ENCODE results near the gene E2F7.

E2F7 gene

GRCh38 chr12:77025782-77026314 is 39.5 kb downstream of the E2F7 start:
- H3K9ac ChIP-seq (ENCODE audit: low read depth in 1 of 2, low read length in 2 of 2), result no peak overlapping the region
- H3K36me3 ChIP-seq (ENCODE audit: control insufficient read depth in 2 of 2, insufficient read depth in 2 of 2, low read length in 2 of 2), result no peaks in the 10 kb centered on the region
- no peak overlapping the region for H3K4me3 ChIP-seq (ENCODE audit: low read length in 2 of 2)
- H3K27ac ChIP-seq (ENCODE audit: low read depth in 2 of 2, low read length in 2 of 2), result no peak overlapping the region
- no peaks in the 10 kb centered on the region for H3K27me3 ChIP-seq (ENCODE audit: control insufficient read depth in 2 of 2, insufficient read depth in 2 of 2, low read length in 2 of 2)
- H3K4me1 ChIP-seq (ENCODE audit: control insufficient read depth in 2 of 2, insufficient read depth in 2 of 2, low read length in 2 of 2), result no peaks in the 10 kb centered on the region
- H3K9me3 ChIP-seq (ENCODE audit: control insufficient read depth in 2 of 2, low read length in 2 of 2), result no peaks in the 10 kb centered on the region

GRCh38 chr12:77023501-77023900 is 41.9 kb downstream of the E2F7 start:
- Histone ChIP-seq H3K27ac (ENCODE audit: low read depth in 2 of 2, low read length in 2 of 2) (no peak overlapping the region), H3K27me3 (ENCODE audit: control insufficient read depth in 2 of 2, insufficient read depth in 2 of 2, low read length in 2 of 2) (no peaks in the 10 kb centered on the region), H3K9ac (ENCODE audit: low read depth in 1 of 2, low read length in 2 of 2) (no peak overlapping the region), H3K9me3 (ENCODE audit: control insufficient read depth in 2 of 2, low read length in 2 of 2) (no peaks in the 10 kb centered on the region), H3K36me3 (ENCODE audit: control insufficient read depth in 2 of 2, insufficient read depth in 2 of 2, low read length in 2 of 2) (no peaks in the 10 kb centered on the region), H3K4me1 (ENCODE audit: control insufficient read depth in 2 of 2, insufficient read depth in 2 of 2, low read length in 2 of 2) (no peaks in the 10 kb centered on the region), H3K4me3 (ENCODE audit: low read length in 2 of 2) (no peak overlapping the region)

GRCh38 chr12:77019920-77020319 is 45.4 kb downstream of the E2F7 start:
- Histone ChIP-seq H3K4me1 (ENCODE audit: control insufficient read depth in 2 of 2, insufficient read depth in 2 of 2, low read length in 2 of 2) (no peaks in the 10 kb centered on the region), H3K36me3 (ENCODE audit: control insufficient read depth in 2 of 2, insufficient read depth in 2 of 2, low read length in 2 of 2) (no peaks in the 10 kb centered on the region), H3K9me3 (ENCODE audit: control insufficient read depth in 2 of 2, low read length in 2 of 2) (no peaks in the 10 kb centered on the region), H3K4me3 (ENCODE audit: low read length in 2 of 2) (no peak overlapping the region), H3K27me3 (ENCODE audit: control insufficient read depth in 2 of 2, insufficient read depth in 2 of 2, low read length in 2 of 2) (no peaks in the 10 kb centered on the region), H3K9ac (ENCODE audit: low read depth in 1 of 2, low read length in 2 of 2) (no peak overlapping the region), H3K27ac (ENCODE audit: low read depth in 2 of 2, low read length in 2 of 2) (no peak overlapping the region)

- Histone ChIP-seq H3K9ac (ENCODE audit: low read depth in 1 of 2, low read length in 2 of 2) (no peak overlapping the region), H3K36me3 (ENCODE audit: control insufficient read depth in 2 of 2, insufficient read depth in 2 of 2, low read length in 2 of 2) (no peaks in the 10 kb centered on the region), H3K27ac (ENCODE audit: low read depth in 2 of 2, low read length in 2 of 2) (no peak overlapping the region), H3K4me1 (ENCODE audit: control insufficient read depth in 2 of 2, insufficient read depth in 2 of 2, low read length in 2 of 2) (no peaks in the 10 kb centered on the region), H3K9me3 (ENCODE audit: control insufficient read depth in 2 of 2, low read length in 2 of 2) (no peaks in the 10 kb centered on the region), H3K27me3 (ENCODE audit: control insufficient read depth in 2 of 2, insufficient read depth in 2 of 2, low read length in 2 of 2) (no peaks in the 10 kb centered on the region), H3K4me3 (ENCODE audit: low read length in 2 of 2) (no peak overlapping the region)
Observed at GRCh38 chr12:77016606-77017005, 48.8 kb downstream of the E2F7 start.

GRCh38 chr12:77013091-77013490 is 52.3 kb downstream of the E2F7 start:
- Histone ChIP-seq H3K27me3 (ENCODE audit: control insufficient read depth in 2 of 2, insufficient read depth in 2 of 2, low read length in 2 of 2) (no peaks in the 10 kb centered on the region), H3K27ac (ENCODE audit: low read depth in 2 of 2, low read length in 2 of 2) (no peak overlapping the region), H3K36me3 (ENCODE audit: control insufficient read depth in 2 of 2, insufficient read depth in 2 of 2, low read length in 2 of 2) (no peaks in the 10 kb centered on the region), H3K9me3 (ENCODE audit: control insufficient read depth in 2 of 2, low read length in 2 of 2) (no peaks in the 10 kb centered on the region), H3K4me1 (ENCODE audit: control insufficient read depth in 2 of 2, insufficient read depth in 2 of 2, low read length in 2 of 2) (no peaks in the 10 kb centered on the region), H3K9ac (ENCODE audit: low read depth in 1 of 2, low read length in 2 of 2) (no peak overlapping the region), H3K4me3 (ENCODE audit: low read length in 2 of 2) (no peak overlapping the region)

- Histone ChIP-seq H3K4me1 (ENCODE audit: control insufficient read depth in 2 of 2, insufficient read depth in 2 of 2, low read length in 2 of 2) (no peaks in the 10 kb centered on the region), H3K9me3 (ENCODE audit: control insufficient read depth in 2 of 2, low read length in 2 of 2) (no peaks in the 10 kb centered on the region), H3K27ac (ENCODE audit: low read depth in 2 of 2, low read length in 2 of 2) (no peak overlapping the region), H3K9ac (ENCODE audit: low read depth in 1 of 2, low read length in 2 of 2) (no peak overlapping the region), H3K27me3 (ENCODE audit: control insufficient read depth in 2 of 2, insufficient read depth in 2 of 2, low read length in 2 of 2) (no peaks in the 10 kb centered on the region), H3K36me3 (ENCODE audit: control insufficient read depth in 2 of 2, insufficient read depth in 2 of 2, low read length in 2 of 2) (no peaks in the 10 kb centered on the region), H3K4me3 (ENCODE audit: low read length in 2 of 2) (no peak overlapping the region)
Observed at GRCh38 chr12:77010691-77011548, 54.4 kb downstream of the E2F7 start.

GRCh38 chr12:77007476-77007875 is 57.9 kb downstream of the E2F7 start:
- no peaks in the 10 kb centered on the region for H3K9me3 ChIP-seq (ENCODE audit: control insufficient read depth in 2 of 2, low read length in 2 of 2)
- no peak overlapping the region for H3K9ac ChIP-seq (ENCODE audit: low read depth in 1 of 2, low read length in 2 of 2)
- no peaks in the 10 kb centered on the region for H3K36me3 ChIP-seq (ENCODE audit: control insufficient read depth in 2 of 2, insufficient read depth in 2 of 2, low read length in 2 of 2)
- H3K27me3 ChIP-seq (ENCODE audit: control insufficient read depth in 2 of 2, insufficient read depth in 2 of 2, low read length in 2 of 2), result no peaks in the 10 kb centered on the region
- no peak overlapping the region for H3K27ac ChIP-seq (ENCODE audit: low read depth in 2 of 2, low read length in 2 of 2)
- no peaks in the 10 kb centered on the region for H3K4me1 ChIP-seq (ENCODE audit: control insufficient read depth in 2 of 2, insufficient read depth in 2 of 2, low read length in 2 of 2)
- no peak overlapping the region for H3K4me3 ChIP-seq (ENCODE audit: low read length in 2 of 2)

GRCh38 chr12:77005611-77006098 is 59.7 kb downstream of the E2F7 start:
- no peak overlapping the region for H3K9ac ChIP-seq (ENCODE audit: low read depth in 1 of 2, low read length in 2 of 2)
- H3K27me3 ChIP-seq (ENCODE audit: control insufficient read depth in 2 of 2, insufficient read depth in 2 of 2, low read length in 2 of 2), result no peaks in the 10 kb centered on the region
- no peaks in the 10 kb centered on the region for H3K4me1 ChIP-seq (ENCODE audit: control insufficient read depth in 2 of 2, insufficient read depth in 2 of 2, low read length in 2 of 2)
- H3K27ac ChIP-seq (ENCODE audit: low read depth in 2 of 2, low read length in 2 of 2), result no peak overlapping the region
- H3K4me3 ChIP-seq (ENCODE audit: low read length in 2 of 2), result no peak overlapping the region
- no peaks in the 10 kb centered on the region for H3K9me3 ChIP-seq (ENCODE audit: control insufficient read depth in 2 of 2, low read length in 2 of 2)
- no peaks in the 10 kb centered on the region for H3K36me3 ChIP-seq (ENCODE audit: control insufficient read depth in 2 of 2, insufficient read depth in 2 of 2, low read length in 2 of 2)

- no peaks in the 10 kb centered on the region for H3K27me3 ChIP-seq (ENCODE audit: control insufficient read depth in 2 of 2, insufficient read depth in 2 of 2, low read length in 2 of 2)
- no peak overlapping the region for H3K4me3 ChIP-seq (ENCODE audit: low read length in 2 of 2)
- H3K27ac ChIP-seq (ENCODE audit: low read depth in 2 of 2, low read length in 2 of 2), result no peak overlapping the region
- no peaks in the 10 kb centered on the region for H3K9me3 ChIP-seq (ENCODE audit: control insufficient read depth in 2 of 2, low read length in 2 of 2)
- H3K36me3 ChIP-seq (ENCODE audit: control insufficient read depth in 2 of 2, insufficient read depth in 2 of 2, low read length in 2 of 2), result no peaks in the 10 kb centered on the region
- no peak overlapping the region for H3K9ac ChIP-seq (ENCODE audit: low read depth in 1 of 2, low read length in 2 of 2)
- no peaks in the 10 kb centered on the region for H3K4me1 ChIP-seq (ENCODE audit: control insufficient read depth in 2 of 2, insufficient read depth in 2 of 2, low read length in 2 of 2)
Observed at GRCh38 chr12:77003914-77004313, 61.5 kb downstream of the E2F7 start.

- Histone ChIP-seq H3K4me3 (ENCODE audit: low read length in 2 of 2) (no peak overlapping the region), H3K4me1 (ENCODE audit: control insufficient read depth in 2 of 2, insufficient read depth in 2 of 2, low read length in 2 of 2) (no peaks in the 10 kb centered on the region), H3K9ac (ENCODE audit: low read depth in 1 of 2, low read length in 2 of 2) (no peak overlapping the region), H3K9me3 (ENCODE audit: control insufficient read depth in 2 of 2, low read length in 2 of 2) (no peaks in the 10 kb centered on the region), H3K36me3 (ENCODE audit: control insufficient read depth in 2 of 2, insufficient read depth in 2 of 2, low read length in 2 of 2) (no peaks in the 10 kb centered on the region), H3K27ac (ENCODE audit: low read depth in 2 of 2, low read length in 2 of 2) (no peak overlapping the region), H3K27me3 (ENCODE audit: control insufficient read depth in 2 of 2, insufficient read depth in 2 of 2, low read length in 2 of 2) (no peaks in the 10 kb centered on the region)
Observed at GRCh38 chr12:77003246-77003645, 62.1 kb downstream of the E2F7 start.

Data from mucosa of rectum (tissue), 2 donors.